Fibroblast of skin of left biceps (primary cell): Measurements from ENCODE around the gene PDCL3.

Experiments used
- DNase-seq, 2 experiments: peaks; one replicate each; pipeline ENCODE4 v3.0.0-alpha.2; 2013; ENCODE audit warnings: low read depth in 2 of 2

The PDCL3 gene

GRCh38 chr2:100611079-100612029, 48.6 kb downstream of the PDCL3 start:
- no peak for DNase-seq

GRCh38 chr2:100612388-100613000, 49.7 kb downstream of the PDCL3 start:
- DNase-seq: no peak

GRCh38 chr2:100613719-100614118, 50.9 kb downstream of the PDCL3 start:
- no peak for DNase-seq

- no peak for DNase-seq
Observed at GRCh38 chr2:100614455-100615000, 51.7 kb downstream of the PDCL3 start.

GRCh38 chr2:100615471-100615870, 52.7 kb downstream of the PDCL3 start:
- no peak for DNase-seq

- no peak for DNase-seq
Observed at GRCh38 chr2:100615886-100616285, 53.1 kb downstream of the PDCL3 start.

- no peak for DNase-seq
Observed at GRCh38 chr2:100616841-100617390, 54.1 kb downstream of the PDCL3 start.

GRCh38 chr2:100619951-100620350, 57.2 kb downstream of the PDCL3 start:
- DNase-seq: no peak

GRCh38 chr2:100620481-100620880, 57.7 kb downstream of the PDCL3 start:
- DNase-seq: no peak

- no peak for DNase-seq
Observed at GRCh38 chr2:100621371-100621951, 58.7 kb downstream of the PDCL3 start.

- no peak for DNase-seq
Observed at GRCh38 chr2:100623033-100623715, 60.4 kb downstream of the PDCL3 start.

GRCh38 chr2:100623930-100624329, 61.1 kb downstream of the PDCL3 start:
- no peak for DNase-seq

GRCh38 chr2:100624536-100624935, 61.7 kb downstream of the PDCL3 start:
- no peak for DNase-seq

GRCh38 chr2:100625717-100626116, 62.9 kb downstream of the PDCL3 start:
- no peak for DNase-seq
